ENCODE measurements around the gene MAPK8IP1. TPM values are rescaled to one million over a fixed set of nuclear protein-coding genes. Genes with fewer than 3 reads are reported as not detected.
A peak's percentile ranks its signal among the peaks of the same experiment; 100 is the strongest.

The MAPK8IP1 gene
- total and polyA plus RNA-seq, 8 donors = 2.9 to 8.3 (median 7.0) TPM; not detected in 1

GRCh38 chr11:45848654-45849081 is 36.8 kb upstream of the MAPK8IP1 start:
- Histone ChIP-seq H3K27me3 (no peaks in the 10 kb centered on the region), H3K4me3 (peak overlapping the region; percentile 66 to 91 (median 76)), H3K27ac (peak overlapping the region; percentile 56 to 97 (median 95)), H3K4me1 (peaks cover 52 to 77% (median 66%) of the 10 kb centered on the region in 4 donors), H3K9me3 (no peaks in the 10 kb centered on the region), H3K36me3 (peaks cover 0 to under 1% (median 0%) of the 10 kb centered on the region in 4 donors)
- DNase-seq = peak; percentile 60 to 68
- peak in 2 of 3 donors; percentile 48 to 55 for TF ChIP-seq POLR2AphosphoS5 (IDR thresholded peaks at IDR 0.05)
- TF ChIP-seq, protein P1, sequence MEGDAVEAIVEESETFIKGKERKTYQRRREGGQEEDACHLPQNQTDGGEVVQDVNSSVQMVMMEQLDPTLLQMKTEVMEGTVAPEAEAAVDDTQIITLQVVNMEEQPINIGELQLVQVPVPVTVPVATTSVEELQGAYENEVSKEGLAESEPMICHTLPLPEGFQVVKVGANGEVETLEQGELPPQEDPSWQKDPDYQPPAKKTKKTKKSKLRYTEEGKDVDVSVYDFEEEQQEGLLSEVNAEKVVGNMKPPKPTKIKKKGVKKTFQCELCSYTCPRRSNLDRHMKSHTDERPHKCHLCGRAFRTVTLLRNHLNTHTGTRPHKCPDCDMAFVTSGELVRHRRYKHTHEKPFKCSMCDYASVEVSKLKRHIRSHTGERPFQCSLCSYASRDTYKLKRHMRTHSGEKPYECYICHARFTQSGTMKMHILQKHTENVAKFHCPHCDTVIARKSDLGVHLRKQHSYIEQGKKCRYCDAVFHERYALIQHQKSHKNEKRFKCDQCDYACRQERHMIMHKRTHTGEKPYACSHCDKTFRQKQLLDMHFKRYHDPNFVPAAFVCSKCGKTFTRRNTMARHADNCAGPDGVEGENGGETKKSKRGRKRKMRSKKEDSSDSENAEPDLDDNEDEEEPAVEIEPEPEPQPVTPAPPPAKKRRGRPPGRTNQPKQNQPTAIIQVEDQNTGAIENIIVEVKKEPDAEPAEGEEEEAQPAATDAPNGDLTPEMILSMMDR (IDR thresholded peaks at IDR 0.05) = peak in 1 of 7 experiments; percentile 17
- no peak for TF ChIP-seq POLR2A (IDR thresholded peaks at IDR 0.05)
- no peak for TF ChIP-seq EP300 (IDR thresholded peaks at IDR 0.05)
- intact Hi-C loops (cut with DNase I; ENCODE audit: low total_unique reads) = no loop called here
- WGBS, 5 donors = 21 to 38% (median 31%) methylated on average over 8 of the region's 8 CpGs

- Histone ChIP-seq H3K27ac (peak overlapping the region in 1 of 5 donors; percentile 95), H3K4me1 (peaks cover 53 to 89% (median 73%) of the 10 kb centered on the region in 4 donors), H3K4me3 (no peak overlapping the region), H3K27me3 (no peaks in the 10 kb centered on the region), H3K9me3 (no peaks in the 10 kb centered on the region), H3K36me3 (peaks cover 0 to 5% (median 4%) of the 10 kb centered on the region in 4 donors)
- WGBS, 5 donors = 38 to 83% (median 55%) methylated on average over 2 of the region's 2 CpGs
- TF ChIP-seq EP300 (IDR thresholded peaks at IDR 0.05) = no peak
- TF ChIP-seq, protein P1 (IDR thresholded peaks at IDR 0.05) = no peak
- intact Hi-C loops (cut with DNase I; ENCODE audit: low total_unique reads) = no loop called here
- DNase-seq = no peak
These were observed 35.0 kb upstream of the MAPK8IP1 start for GRCh38 chr11:45850446-45850845.

GRCh38 chr11:45851228-45851627 is 34.2 kb upstream of the MAPK8IP1 start:
- no peak for DNase-seq
- 70 to 77% (median 72%) methylated on average over 2 of the region's 2 CpGs for WGBS, 5 donors
- TF ChIP-seq POLR2AphosphoS5 (IDR thresholded peaks at IDR 0.05) (no peak), POLR2A (IDR thresholded peaks at IDR 0.05) (no peak), EP300 (IDR thresholded peaks at IDR 0.05) (no peak)
- TF ChIP-seq, protein P1 (IDR thresholded peaks at IDR 0.05) = no peak
- Histone ChIP-seq H3K27ac (peak overlapping the region in 3 of 5 donors; percentile 2 to 95 (median 20)), H3K4me3 (no peak overlapping the region), H3K4me1 (peaks cover 53 to 92% (median 78%) of the 10 kb centered on the region in 4 donors), H3K9me3 (no peaks in the 10 kb centered on the region), H3K27me3 (no peaks in the 10 kb centered on the region), H3K36me3 (peaks cover 0 to 13% (median 12%) of the 10 kb centered on the region in 4 donors)
- intact Hi-C loops (cut with DNase I; ENCODE audit: low total_unique reads) = no loop called here

DNA sequence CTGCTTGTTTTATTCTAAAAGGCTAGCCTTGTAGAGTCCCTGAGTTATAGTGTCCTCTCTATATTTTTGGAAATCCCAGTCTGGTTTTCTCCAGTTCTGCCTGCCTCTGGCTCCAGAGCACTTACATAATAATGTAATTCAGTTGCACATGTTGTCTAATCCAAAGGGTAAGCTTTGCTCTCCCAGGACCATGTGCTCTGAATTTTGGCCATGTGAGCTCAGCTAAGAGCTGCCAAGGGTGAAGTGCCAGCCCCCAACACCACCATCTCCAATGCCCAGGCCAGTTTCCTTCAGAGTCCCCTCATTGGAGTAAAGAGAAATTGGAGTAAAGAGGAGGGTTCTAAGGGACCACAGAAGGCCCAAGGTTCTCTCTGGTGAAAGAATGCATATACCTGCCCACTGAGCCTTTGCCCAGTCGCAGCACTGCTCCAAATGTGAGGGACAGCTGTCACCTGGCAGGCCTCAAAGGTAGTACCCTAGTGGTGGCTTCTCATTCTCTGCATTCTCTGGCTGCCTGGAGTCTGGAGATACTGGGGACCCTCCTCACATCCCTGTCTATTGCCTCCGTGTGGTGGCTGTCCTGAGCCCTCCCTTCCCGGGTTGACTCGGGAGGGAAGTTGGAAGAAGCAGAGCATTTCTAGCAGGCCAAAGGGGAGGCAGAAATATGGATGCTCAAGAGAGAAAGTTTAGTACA is 33.3 kb upstream of the MAPK8IP1 start:
- Histone ChIP-seq H3K27me3 (no peaks in the 10 kb centered on the region), H3K36me3 (peaks cover 5 to 22% (median 20%) of the 10 kb centered on the region in 4 donors), H3K9me3 (no peaks in the 10 kb centered on the region), H3K4me3 (no peak overlapping the region), H3K27ac (peak overlapping the region in 4 of 5 donors; percentile 2 to 95 (median 42)), H3K4me1 (peaks cover 58 to 94% (median 84%) of the 10 kb centered on the region in 4 donors)
- no peak for DNase-seq
- 48 to 66% (median 57%) methylated on average over 4 of the region's 4 CpGs for WGBS, 5 donors
- intact Hi-C loops (cut with DNase I; ENCODE audit: low total_unique reads) = no loop called here
- TF ChIP-seq POLR2AphosphoS5 (IDR thresholded peaks at IDR 0.05) (no peak), POLR2A (IDR thresholded peaks at IDR 0.05) (no peak), EP300 (IDR thresholded peaks at IDR 0.05) (no peak)
- TF ChIP-seq, protein P1 (IDR thresholded peaks at IDR 0.05) = no peak

Measured in stomach (tissue), 9 donors.